ENCODE data around the gene NPPC.

The NPPC gene

DNA sequence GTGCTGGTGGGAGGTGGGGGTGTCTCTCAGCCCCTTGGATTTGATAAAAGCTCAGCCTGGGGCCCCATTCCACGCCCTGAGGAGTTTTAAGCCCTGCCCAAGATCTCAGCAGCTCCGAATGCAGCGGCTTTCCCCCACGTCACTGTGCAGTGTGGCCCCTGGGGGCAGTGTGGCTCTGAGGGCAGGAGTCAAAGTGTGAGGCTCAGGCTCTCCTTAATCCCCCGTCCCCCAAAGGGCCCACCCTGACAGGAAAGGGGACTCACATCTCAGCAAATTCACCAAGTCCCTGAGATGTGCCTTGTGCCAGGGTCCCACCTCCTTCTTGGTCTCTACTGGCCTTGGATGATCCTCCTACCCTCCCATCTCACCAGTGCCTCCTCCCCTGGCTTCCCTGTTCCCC is 25.2 kb downstream of the NPPC start:
- TF ChIP-seq CEBPB (IDR thresholded peaks at IDR 0.05): no peak
- no peak for TF ChIP-seq EGR1 (IDR thresholded peaks at IDR 0.05)
- no peak for TF ChIP-seq CREB1 (IDR thresholded peaks at IDR 0.05; ENCODE audit: low read depth)
- no peak for TF ChIP-seq RAD21 (IDR thresholded peaks at IDR 0.05; ENCODE audit: low read depth)
- TF ChIP-seq, protein P1, sequence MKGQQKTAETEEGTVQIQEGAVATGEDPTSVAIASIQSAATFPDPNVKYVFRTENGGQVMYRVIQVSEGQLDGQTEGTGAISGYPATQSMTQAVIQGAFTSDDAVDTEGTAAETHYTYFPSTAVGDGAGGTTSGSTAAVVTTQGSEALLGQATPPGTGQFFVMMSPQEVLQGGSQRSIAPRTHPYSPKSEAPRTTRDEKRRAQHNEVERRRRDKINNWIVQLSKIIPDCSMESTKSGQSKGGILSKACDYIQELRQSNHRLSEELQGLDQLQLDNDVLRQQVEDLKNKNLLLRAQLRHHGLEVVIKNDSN (IDR thresholded peaks at IDR 0.05): no peak
- no peak for TF ChIP-seq TAF1 (IDR thresholded peaks at IDR 0.05; ENCODE audit: low read depth)
- TF ChIP-seq TEAD4 (IDR thresholded peaks at IDR 0.05): no peak
- no peak for TF ChIP-seq FOXM1 (IDR thresholded peaks at IDR 0.05; ENCODE audit: borderline replicate concordance, low read depth)
- TF ChIP-seq EP300 (IDR thresholded peaks at IDR 0.05; ENCODE audit: borderline replicate concordance): no peak

DNA sequence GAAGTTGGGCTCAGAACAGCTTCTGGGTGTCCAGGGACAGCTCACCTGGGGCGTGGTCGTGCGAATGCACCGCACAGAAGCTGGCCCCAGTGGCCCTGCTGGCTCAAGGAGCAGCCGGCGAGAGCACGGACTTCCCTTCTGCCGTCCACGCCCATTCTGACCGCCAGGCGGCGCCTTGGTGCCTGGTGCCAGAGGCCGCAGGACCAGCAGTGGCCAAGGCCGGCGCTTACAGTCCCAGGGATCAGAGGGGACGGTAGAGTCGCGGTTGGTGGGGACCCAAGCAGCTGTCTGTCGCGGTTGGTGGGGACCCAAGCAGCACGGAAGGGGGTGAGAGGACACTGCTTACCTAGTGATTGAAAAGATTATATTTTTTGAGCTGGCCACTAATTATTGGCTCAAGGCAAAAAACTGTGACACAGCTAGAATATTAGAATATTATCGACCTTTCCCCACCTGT is 25.7 kb downstream of the NPPC start:
- TF ChIP-seq, protein P2, sequence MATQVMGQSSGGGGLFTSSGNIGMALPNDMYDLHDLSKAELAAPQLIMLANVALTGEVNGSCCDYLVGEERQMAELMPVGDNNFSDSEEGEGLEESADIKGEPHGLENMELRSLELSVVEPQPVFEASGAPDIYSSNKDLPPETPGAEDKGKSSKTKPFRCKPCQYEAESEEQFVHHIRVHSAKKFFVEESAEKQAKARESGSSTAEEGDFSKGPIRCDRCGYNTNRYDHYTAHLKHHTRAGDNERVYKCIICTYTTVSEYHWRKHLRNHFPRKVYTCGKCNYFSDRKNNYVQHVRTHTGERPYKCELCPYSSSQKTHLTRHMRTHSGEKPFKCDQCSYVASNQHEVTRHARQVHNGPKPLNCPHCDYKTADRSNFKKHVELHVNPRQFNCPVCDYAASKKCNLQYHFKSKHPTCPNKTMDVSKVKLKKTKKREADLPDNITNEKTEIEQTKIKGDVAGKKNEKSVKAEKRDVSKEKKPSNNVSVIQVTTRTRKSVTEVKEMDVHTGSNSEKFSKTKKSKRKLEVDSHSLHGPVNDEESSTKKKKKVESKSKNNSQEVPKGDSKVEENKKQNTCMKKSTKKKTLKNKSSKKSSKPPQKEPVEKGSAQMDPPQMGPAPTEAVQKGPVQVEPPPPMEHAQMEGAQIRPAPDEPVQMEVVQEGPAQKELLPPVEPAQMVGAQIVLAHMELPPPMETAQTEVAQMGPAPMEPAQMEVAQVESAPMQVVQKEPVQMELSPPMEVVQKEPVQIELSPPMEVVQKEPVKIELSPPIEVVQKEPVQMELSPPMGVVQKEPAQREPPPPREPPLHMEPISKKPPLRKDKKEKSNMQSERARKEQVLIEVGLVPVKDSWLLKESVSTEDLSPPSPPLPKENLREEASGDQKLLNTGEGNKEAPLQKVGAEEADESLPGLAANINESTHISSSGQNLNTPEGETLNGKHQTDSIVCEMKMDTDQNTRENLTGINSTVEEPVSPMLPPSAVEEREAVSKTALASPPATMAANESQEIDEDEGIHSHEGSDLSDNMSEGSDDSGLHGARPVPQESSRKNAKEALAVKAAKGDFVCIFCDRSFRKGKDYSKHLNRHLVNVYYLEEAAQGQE (IDR thresholded peaks at IDR 0.05; ENCODE audit: low read depth): no peak
- TF ChIP-seq TAF1 (IDR thresholded peaks at IDR 0.05; ENCODE audit: low read depth) (no peak), YY1 (IDR thresholded peaks at IDR 0.05; ENCODE audit: low read depth) (no peak), RAD21 (IDR thresholded peaks at IDR 0.05; ENCODE audit: low read depth) (peak; percentile 67), TCF12 (IDR thresholded peaks at IDR 0.05; ENCODE audit: low read depth) (no peak), CREB1 (IDR thresholded peaks at IDR 0.05; ENCODE audit: low read depth) (no peak), EP300 (IDR thresholded peaks at IDR 0.05; ENCODE audit: borderline replicate concordance) (no peak), CEBPB (IDR thresholded peaks at IDR 0.05) (no peak), EGR1 (IDR thresholded peaks at IDR 0.05) (no peak), FOXM1 (IDR thresholded peaks at IDR 0.05; ENCODE audit: borderline replicate concordance, low read depth) (no peak), ZBTB7A (IDR thresholded peaks at IDR 0.05; ENCODE audit: low read depth) (0 out of 2 replicates have a peak, but pooled peaks have one; percentile 17), TEAD4 (IDR thresholded peaks at IDR 0.05) (no peak), NFIC (IDR thresholded peaks at IDR 0.05) (no peak)
- TF ChIP-seq, protein P1 (IDR thresholded peaks at IDR 0.05): no peak
- TF ChIP-seq, protein P3, sequence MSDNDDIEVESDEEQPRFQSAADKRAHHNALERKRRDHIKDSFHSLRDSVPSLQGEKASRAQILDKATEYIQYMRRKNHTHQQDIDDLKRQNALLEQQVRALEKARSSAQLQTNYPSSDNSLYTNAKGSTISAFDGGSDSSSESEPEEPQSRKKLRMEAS (IDR thresholded peaks at IDR 0.05): peak; percentile 55; the same call in 1 of the 2 replicates

DNA sequence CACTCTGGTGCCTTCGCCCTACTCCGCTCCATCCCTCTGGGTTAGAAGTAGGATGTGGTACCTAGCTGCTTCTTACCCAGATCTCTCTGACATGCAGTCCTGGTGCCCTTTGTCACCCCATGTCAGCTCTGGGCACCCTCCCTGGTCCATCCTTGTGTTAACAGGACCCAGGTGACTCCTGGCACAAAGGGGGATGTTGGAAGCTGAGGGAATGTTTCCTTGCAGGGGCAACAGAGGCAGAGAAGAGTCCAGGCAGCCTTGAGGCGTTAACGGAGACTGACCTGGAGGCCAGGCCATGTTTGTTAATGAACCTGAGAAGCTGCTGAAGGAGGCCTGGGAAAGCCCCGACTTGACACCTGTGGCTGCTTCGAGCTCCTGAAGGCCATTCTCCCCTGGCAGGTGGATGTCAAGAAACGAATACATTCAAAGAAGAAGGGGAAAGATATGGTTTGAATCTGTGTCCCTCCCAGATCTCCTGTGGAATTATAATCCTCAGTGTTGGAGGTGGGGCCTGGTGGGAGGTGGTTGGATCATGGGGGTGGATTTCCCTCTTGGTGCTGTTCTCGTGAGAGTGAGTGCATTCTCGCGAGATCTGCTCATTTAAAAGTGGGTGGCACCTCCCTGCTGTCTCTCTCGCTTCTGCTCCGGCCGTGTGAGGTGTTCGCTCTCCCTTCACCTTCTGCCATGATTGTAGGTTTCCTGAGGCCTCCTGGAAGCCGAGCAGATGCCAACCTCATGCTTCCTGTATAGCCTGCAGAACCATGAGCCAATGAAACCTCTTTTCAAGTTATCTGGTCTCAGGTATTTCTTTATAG is 31.4 kb downstream of the NPPC start:
- no peak for TF ChIP-seq ZBTB7A (IDR thresholded peaks at IDR 0.05; ENCODE audit: low read depth)

DNA sequence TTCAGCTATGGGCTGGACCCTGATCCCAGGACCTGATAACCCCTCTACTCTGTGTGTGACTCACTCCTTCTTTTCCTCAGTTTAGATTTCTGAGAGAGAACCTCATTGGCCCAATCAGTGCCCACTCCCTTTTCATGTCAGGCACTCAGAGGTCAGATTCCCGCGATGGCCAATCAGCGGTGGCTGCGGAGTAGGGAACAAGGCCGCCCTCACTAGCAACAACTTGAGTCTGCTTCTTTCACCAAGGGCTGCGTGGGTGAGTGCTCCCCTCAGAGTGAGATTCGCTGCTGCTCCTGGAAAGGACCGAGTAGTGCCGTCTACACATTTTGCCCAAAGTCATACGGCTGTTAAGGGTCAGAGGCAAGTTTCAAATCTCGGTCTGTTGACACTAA is 34.7 kb downstream of the NPPC start:
- no peak for TF ChIP-seq TEAD4 (IDR thresholded peaks at IDR 0.05)
- no peak for TF ChIP-seq TCF12 (IDR thresholded peaks at IDR 0.05; ENCODE audit: low read depth)
- TF ChIP-seq, protein P2 (IDR thresholded peaks at IDR 0.05; ENCODE audit: low read depth): no peak
- no peak for TF ChIP-seq FOXM1 (IDR thresholded peaks at IDR 0.05; ENCODE audit: borderline replicate concordance, low read depth)
- no peak for TF ChIP-seq CREB1 (IDR thresholded peaks at IDR 0.05; ENCODE audit: low read depth)
- TF ChIP-seq EGR1 (IDR thresholded peaks at IDR 0.05): no peak
- TF ChIP-seq NFIC (IDR thresholded peaks at IDR 0.05): no peak
- TF ChIP-seq EP300 (IDR thresholded peaks at IDR 0.05; ENCODE audit: borderline replicate concordance): no peak
- TF ChIP-seq, protein P1 (IDR thresholded peaks at IDR 0.05): no peak
- TF ChIP-seq YY1 (IDR thresholded peaks at IDR 0.05; ENCODE audit: low read depth): no peak
- no peak for TF ChIP-seq TAF1 (IDR thresholded peaks at IDR 0.05; ENCODE audit: low read depth)
- TF ChIP-seq, protein P3 (IDR thresholded peaks at IDR 0.05): no peak
- no peak for TF ChIP-seq ZBTB7A (IDR thresholded peaks at IDR 0.05; ENCODE audit: low read depth)
- no peak for TF ChIP-seq CEBPB (IDR thresholded peaks at IDR 0.05)
- TF ChIP-seq RAD21 (IDR thresholded peaks at IDR 0.05; ENCODE audit: low read depth): no peak

DNA sequence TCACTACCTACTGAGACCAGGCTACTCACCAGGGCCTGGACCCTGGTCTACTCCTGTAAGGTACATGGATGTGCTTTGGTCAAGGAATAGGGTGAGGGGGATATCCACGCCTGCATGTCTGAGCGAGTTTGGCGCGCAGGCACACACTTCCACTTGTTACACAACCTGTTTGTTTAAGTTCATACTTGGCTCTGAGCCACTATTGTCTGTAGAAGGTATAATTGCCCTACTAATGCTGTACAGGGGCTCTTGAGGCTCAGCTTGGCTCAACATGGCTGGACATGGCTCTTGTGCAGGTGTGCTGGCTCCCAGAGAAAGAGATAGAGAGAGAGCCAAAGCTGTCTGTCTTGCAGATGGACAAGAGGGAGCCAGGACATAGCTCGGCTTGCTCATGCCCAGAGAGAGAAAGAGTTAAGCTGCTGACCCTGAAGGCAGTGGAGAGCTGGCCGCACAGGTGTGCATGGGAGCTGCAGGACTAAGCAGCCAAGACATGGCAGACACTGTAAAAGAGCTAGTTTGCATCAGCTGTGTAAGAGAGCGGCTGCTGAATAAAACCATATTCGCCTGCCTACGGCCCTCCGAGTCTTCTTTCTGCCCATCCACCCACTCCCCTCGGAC is 35.2 kb downstream of the NPPC start:
- peak; percentile 81 for TF ChIP-seq CEBPB (IDR thresholded peaks at IDR 0.05)
- TF ChIP-seq ZBTB7A (IDR thresholded peaks at IDR 0.05; ENCODE audit: low read depth): no peak
- peak; percentile 78 for TF ChIP-seq NFIC (IDR thresholded peaks at IDR 0.05)
